ENCODE measurements around the gene RALGDS.

DNA sequence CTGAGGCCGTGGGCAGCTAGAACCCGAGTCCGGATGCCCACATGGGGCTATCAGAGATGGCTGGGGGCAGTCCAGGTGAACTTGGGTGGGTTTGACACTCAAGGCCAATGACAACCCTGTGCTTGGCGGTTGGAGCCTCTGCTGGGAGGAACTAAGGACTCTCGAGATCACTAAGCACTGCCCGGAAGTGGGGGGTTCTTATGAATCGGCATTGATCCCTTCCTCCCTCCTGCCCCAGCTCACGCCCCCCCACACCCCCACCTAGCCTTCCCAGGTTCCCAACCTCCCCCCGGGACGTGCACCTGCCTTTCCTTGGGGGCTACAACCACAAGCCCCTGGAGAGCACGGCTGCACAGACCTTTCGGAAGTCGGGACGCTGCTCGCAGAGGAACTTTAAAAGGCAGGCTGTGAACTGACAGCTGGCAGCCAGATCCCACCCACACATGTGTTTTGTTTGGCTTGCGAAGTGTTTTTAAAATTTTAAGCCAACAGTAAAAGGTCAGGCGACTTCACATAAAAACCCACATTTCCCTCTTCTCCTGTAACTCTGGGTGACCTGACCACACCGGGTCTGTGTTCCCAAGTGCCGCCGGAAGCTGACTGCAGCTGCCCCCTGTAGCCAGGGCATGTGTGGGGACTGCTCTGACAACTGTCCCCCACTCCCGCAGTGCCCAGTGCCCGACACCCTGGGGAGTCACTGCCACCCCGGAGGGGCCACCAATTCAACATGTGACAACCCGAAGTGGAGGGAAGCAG lies 5.1 kb upstream of the RALGDS start:
- TF ChIP-seq, protein P1, sequence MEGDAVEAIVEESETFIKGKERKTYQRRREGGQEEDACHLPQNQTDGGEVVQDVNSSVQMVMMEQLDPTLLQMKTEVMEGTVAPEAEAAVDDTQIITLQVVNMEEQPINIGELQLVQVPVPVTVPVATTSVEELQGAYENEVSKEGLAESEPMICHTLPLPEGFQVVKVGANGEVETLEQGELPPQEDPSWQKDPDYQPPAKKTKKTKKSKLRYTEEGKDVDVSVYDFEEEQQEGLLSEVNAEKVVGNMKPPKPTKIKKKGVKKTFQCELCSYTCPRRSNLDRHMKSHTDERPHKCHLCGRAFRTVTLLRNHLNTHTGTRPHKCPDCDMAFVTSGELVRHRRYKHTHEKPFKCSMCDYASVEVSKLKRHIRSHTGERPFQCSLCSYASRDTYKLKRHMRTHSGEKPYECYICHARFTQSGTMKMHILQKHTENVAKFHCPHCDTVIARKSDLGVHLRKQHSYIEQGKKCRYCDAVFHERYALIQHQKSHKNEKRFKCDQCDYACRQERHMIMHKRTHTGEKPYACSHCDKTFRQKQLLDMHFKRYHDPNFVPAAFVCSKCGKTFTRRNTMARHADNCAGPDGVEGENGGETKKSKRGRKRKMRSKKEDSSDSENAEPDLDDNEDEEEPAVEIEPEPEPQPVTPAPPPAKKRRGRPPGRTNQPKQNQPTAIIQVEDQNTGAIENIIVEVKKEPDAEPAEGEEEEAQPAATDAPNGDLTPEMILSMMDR (IDR thresholded peaks at IDR 0.05; ENCODE audit: low read depth, low read length) = no peak
- TF ChIP-seq EZH2phosphoT487 (IDR thresholded peaks at IDR 0.05; ENCODE audit: low read depth) = no peak
